GM18508 (cell line): Measurements from ENCODE around the gene PCDH12.

Source experiments
- ATAC-seq: cut with Tn5 transposase; IDR thresholded peaks from one replicate; pipeline ENCODE4 v1.9.1; 2021; ENCODE audit warnings: moderate number of reproducible peaks; ENCODE audit not compliant: insufficient read depth, unreplicated experiment

Gene PCDH12

DNA sequence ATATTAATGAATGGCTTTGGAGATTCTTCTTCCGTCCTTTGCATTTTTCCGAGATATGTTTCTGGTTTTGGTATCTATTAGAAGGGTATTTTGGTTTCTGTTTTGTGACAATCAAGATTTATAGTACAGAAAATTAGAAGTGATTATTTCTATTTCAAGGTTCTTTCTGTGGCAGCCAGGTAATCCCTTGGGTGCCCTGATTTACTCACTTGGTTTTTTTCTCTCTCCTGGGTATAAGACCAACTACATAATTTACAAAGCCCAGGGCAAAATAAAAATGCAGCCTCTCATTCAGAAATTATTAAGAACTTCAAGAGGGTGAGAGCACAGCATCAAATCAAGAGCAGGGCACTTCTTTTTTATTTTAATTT lies 8.9 kb upstream of the PCDH12 start:
- no peak for ATAC-seq

DNA sequence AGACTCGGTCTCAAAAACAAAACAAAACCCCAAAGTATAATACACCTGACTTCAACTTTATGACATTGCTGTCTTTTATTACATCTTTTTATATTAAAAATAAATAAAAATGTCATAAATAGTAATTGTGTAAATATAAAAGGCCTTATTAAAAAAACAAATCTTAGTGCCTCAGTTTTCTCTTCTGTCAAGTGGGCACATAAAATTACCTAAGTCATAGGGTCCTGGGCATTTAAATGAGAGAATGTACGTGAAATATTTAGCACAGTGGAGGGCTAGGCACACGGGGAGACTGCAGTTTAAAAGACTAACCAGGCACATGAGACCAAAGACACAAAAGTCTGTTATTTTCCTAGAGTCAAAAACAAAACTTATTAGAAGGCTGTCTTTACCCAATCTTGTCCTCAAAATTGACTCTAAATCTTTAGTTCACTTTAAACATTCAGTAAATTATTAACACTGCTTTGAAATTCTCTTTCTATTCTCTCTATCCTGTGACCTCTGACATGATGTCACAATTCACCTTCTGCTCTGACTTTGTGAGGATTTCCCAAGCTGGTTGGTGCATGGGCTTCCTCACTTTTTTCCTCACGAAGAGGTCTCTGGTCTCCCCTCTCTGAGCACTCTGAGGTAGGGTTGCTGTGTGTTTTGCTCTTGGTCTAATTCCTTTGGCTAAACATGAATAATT lies 8.4 kb upstream of the PCDH12 start:
- no peak for ATAC-seq

DNA sequence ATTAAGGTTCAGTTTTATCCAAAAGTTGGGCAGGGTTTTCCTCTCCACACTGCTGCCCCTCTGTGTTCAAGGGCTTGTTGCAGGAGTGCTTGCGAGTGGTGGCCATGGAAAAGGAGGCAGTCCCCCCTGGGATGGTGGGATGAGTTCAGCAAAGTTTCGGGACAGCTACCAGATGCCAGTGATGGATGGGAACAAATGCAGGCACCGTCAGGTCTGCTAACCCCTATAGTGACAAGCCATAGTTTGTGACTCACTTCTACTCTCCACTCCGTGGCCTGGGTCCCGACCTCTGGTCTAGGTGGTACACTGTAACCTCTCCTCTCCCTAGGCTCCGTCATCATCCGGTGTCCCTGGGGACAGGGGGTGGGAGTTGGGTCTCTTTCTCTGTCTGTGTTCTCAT lies 7.1 kb upstream of the PCDH12 start:
- no peak for ATAC-seq

DNA sequence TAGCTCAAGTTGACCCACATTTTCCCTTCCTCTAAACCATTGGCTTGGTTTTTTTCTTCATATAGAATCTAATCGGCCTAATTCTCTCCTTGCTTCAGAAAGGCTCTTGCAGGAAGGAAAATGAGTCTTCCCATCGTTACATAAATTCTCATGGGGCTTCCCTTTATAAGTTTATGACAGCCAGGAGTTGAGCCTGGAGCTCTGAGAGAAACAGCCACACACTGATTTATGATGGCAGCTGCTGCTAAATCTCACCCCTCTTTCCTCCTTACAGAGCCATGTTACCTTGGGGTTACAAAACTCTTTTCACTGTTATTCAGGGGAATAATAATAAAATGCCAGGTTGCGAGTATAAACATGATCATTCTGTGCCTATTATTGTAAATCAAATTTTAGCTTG lies 5.7 kb upstream of the PCDH12 start:
- no peak for ATAC-seq

DNA sequence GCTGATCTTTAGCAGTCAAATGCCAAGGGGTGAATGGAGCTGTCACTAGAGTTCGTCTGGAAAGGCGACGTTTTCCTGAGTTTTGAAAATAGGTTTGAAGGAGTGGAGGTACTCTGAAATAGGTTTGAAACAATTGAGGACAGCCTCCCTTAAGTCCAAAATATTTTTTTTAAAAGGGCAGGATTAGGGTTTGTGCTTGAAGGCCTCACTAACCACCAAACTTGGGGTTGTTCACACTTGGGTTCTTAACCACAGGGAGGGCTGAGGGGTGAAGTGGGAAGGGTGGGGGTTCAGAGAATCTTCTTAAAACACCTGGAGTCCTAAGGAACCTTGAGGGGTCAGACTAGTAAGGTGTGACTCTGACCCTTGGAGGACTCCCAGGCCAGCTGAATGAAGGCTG lies 3.5 kb upstream of the PCDH12 start:
- ATAC-seq: no peak

DNA sequence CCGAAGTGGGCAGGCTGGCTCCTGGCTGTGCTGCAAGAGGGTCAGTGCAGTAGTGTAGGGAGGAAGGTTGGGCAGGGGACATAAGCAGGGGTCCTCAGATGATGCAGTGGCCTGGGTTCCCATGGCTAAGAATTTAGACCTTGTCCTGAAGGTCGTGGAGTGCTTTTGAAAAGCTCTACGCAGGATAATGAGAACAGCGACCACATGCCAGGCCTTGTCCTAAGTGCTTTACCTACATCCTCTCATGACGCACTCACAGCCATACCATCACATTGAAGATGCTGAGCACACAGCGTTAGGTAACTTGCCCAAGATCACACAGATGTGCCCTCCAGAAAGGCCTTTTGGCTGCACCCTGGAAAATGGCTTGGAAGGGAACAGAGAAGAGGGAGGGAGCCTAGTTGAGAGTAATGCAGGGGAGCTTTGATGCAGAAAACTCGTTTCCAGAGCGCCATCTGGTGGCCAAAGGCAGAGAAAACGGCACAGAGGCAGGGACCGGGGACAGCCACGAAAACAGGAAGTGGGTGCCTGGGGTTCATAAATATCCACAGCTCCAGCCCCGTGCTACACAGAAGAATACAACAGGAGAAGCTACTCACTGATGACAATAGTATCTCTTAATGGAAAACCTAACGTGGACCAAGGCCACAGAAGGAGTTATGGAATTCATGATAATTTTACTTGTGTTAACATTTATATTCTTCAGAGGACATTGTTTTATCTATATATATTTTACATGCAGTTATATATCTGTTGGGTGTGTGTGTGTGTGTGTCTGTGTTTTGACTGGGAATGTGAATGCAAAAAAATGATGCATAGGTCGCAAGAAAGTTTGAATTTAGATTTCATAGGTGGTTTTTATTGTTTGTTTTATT lies 2.7 kb upstream of the PCDH12 start:
- peak; percentile 69 for ATAC-seq

DNA sequence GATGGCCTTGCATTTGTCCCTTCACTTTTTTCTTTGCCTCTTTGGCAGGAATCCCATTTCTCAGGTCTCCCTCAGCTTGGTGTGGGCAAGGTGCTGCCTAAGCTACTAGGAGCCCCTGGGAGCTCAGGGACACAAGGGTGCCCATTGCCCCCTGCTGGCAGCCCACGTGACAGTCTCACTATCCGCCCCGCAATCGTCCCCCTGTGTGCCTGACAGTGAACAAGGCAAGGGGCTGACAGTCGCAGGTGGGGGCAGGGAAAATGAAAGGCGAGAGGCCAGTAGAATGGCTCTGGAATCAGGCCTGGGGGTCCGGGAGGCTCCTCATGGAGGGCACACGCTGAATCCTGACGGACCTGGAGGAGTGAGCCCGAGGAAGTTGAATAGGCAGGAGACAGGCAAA lies 2.0 kb upstream of the PCDH12 start:
- ATAC-seq: no peak

DNA sequence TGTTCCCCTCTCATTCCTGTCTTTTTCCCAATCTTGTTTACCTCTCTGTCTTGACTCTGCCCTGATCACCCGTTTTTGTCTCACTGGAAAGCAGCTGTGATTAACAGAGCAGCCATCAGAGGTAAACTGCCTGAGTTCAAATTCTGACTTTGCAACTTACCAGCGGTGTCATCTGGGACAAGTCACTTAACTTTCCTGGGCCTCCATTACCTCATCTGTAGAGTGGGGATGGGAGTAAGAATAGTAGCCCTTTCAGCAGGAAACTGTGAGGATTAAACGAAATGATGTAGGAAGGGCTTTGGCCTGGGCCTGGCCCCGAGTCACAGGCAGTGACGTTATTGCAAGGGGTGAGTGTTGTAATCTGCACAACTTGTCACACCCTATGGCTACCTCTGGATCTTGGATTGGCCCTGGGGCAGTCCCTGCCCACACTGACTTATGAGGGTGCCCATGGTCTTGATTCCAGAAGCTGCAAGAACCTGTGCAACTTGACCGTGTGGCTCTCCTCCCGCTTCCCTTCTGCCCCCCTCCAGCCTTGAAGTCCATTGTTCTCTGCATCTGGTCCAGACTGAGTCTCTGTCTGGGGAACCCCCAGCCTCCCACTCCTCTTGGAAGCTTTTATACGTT lies 657 bp upstream of the PCDH12 start:
- ATAC-seq: no peak

DNA sequence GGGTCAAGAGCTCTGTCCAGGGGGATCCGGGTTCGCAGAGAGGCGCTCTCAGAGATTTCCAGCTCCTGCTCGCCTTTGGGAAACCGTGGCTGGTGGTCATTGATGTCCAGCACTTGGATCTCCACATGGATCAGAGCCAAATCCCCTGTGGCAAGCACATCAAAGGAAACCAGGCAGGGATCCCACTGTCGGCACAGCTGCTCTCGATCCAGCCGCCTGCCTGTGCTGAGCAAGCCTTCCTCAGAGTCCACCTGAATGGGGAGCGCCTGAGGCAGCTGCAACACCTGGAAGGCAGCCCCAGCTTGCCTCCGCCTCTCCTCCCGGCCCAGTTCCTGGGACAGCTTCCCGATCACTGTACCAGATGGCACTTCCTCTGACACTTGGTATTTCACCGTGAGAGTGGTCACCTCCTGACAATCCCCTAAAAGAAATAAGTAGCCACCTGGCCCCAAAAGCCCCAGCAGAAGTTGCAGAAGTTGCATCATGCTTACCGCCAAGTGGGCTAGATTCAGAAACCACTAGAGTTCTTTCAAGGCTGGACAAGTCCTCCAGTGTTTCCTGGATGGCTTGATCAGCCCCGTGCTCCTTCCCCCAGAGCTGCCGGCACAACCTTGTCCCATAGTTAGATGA lies 520 bp downstream of the PCDH12 start:
- no peak for ATAC-seq

DNA sequence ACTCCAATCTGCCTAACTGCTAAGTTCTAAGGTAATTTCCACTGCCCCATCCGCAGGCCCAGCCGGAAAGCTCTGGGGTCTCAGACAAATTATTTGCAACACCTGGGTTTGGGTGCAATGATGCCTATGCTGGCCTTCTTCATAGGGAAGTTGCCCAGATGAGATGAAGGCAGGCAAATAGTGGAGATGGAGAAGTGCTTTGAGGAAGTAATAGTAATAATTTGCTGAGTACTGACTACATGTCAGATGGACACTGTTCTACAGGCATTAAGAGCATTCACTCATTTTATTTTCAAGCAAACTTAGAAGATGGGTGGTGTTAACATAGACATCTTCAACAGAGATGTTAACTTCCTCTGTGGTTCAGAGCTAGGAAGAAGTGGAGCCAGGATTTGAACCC lies 3.8 kb downstream of the PCDH12 start:
- ATAC-seq: no peak

DNA sequence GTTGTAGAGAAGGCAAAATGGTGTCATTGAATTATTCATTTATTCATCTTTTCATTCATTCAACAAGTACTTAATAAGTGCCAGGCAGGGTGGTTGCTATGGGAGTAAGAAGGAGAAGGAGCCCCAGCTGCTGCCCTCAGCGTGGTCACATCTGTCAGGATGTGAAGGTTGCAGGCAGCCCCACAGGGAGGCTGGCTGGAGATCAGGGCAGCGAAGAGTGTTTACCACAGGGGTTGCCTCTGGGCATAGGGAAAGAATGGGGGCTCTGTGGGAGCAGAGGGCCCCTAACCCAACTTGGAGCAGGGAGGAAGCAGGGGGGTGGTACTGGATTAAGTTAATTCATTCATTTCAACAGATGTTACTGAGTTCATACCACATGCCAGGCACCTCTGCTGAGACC lies 6.0 kb downstream of the PCDH12 start:
- ATAC-seq: no peak

DNA sequence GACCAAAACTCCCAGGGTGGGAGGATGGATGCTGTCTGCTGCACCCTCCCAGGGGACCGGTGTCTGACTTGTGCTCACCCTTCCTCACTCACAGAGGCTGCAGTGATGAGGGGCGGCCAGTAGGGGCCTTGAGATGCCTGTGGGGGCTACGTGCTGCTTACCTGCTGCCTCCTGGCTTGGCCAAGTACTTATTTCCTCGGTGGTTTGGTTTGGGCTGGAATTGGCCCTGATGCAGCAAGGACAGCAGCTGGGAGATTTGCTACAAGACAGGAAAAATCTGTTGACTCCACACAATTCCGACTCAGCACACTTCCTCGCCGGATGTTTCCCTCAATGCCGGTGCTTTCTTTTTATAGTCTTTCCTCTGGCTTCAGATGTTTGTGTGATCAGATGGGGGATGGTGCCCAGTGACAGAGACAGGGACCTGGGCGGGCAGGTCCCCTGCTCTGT lies 6.6 kb downstream of the PCDH12 start:
- ATAC-seq: no peak

DNA sequence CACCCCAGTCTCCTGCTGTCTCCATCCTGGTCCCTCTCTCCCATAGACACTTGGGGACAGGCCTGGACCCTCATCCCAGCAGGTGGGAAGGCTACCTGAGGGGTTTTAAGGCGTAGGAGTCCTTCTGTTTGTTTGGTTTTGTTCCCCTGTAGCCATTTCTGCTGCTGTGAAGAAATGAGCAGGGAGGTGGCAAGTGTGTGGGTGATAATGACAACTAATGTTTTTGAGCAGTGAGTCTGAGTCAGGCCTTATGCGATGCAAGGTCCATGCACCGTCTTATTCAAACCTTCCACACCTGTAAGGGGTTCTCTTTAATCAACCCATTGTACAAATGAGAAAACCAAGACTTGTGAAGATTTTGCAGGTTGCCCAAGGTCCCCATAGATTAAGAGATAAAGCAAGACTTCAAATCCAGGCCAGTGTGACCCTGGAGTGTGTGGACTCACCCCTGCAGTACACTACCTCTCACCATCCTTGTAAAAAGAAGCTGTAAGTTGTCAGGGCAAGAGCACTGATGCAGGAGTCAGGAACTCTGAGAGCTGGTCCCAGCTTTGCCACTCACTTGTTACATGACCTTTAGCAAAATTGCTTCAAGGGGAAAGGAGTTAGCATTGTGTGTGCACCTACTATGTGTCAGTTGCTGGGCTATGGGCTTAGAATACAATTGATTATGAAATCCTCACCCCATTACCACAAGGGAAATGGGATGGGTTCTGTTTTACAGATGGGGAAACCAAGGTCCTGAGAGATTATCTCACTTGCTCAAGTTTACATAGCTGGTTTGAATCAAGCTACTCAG lies 7.6 kb downstream of the PCDH12 start:
- ATAC-seq: no peak

DNA sequence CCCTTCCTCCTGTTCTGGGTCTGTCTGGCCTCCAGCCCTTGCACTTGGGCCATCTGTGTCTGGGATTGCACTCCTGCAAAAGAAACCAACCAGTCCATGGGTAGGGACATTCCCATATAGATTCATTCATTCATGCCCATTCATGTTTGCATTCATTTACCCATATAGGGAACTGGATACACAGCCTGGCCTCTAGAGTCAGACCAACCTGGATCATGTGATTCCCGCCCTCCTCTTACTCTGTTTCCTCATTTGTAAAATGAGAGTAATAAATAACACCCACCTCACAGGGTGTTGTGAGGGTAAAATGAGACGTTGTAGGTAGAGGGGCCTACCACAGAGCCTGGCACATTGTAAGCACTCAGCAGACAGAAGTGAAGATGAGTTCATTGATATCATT lies 8.5 kb downstream of the PCDH12 start:
- ATAC-seq: no peak

DNA sequence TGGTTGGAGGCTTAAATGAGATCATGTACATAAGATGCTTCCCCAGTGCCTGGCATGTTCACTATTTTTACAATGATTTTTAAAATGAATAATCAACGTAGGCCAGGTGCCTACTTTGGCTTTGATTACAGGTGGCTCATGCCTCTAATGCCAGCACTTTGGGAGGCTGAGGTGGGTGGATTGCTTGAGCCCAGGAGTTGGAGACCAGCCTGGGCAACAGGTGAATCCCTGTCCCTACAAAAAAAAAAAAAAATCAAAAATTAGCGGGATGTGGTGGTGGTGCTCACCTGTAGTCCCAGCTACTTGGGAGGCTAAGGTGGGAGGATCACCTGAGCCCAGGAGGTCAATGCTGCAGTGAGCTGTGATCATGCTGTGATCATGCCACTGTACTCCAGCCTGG lies 9.2 kb downstream of the PCDH12 start:
- no peak for ATAC-seq

DNA sequence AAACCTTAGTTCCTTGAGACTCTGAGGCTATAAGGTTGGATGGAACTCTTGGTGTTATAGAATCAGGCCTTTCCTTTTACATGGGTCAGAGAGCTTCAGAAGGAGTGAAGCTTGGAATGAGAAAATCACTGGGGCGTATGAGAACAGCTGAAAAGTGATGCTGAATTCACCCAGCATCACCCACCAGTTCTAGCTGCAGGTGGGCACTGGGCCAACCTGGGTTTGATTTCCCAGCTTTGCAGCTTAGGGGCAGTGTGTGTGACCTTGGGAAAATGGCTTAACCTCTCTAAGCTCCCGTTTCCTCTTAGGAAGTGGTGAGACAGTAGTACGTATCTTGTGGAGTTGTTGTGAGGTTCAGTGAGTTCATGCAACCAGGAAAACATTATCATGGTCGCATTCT lies 10.7 kb downstream of the PCDH12 start:
- no peak for ATAC-seq

DNA sequence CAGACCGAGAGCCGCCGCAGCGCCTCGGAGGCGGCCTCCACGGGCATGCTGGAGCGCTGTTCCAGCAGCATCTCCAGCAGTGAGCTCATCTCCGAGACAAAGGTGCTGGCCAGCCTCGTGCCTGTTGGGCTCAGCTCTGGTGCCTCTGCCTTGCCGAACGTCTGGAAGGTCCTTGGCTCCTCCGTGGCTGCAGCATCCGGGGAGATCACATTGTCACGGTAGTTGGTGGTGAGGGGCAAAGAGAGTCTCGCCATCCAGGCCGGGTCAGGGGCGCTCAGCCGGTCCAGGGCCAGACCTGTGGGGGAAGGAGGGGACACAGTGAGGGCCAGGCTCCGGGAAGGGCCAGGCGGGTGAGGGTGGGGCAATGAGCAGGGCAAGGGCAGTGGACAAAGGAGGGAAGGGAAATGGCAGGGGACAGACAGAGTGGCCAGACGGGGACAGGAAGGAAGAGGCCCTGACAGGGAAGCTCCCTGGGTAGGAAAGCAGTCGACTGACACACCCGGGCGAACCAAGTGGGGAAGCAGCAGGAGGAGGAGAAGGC lies 12.4 kb downstream of the PCDH12 start:
- no peak for ATAC-seq

DNA sequence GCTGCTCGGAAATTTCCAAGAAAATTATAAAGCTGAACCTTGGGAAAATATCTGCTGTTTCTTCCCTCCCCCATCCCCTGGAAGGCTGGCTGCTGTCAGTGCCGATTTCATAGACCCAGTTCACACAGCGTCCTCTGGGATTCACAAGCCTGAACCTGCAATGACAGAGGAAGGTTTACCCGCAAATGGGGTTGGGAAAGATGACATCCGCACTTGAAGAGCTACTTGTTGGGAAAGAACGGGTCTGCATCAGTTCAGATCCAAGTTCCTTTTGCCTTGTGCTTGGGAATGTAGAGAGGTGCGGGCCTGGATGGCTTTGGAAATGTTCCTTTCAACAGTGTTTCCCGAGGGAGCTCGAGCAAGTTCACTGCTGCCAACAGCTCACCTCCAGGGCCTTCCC lies 13.9 kb downstream of the PCDH12 start:
- no peak for ATAC-seq

DNA sequence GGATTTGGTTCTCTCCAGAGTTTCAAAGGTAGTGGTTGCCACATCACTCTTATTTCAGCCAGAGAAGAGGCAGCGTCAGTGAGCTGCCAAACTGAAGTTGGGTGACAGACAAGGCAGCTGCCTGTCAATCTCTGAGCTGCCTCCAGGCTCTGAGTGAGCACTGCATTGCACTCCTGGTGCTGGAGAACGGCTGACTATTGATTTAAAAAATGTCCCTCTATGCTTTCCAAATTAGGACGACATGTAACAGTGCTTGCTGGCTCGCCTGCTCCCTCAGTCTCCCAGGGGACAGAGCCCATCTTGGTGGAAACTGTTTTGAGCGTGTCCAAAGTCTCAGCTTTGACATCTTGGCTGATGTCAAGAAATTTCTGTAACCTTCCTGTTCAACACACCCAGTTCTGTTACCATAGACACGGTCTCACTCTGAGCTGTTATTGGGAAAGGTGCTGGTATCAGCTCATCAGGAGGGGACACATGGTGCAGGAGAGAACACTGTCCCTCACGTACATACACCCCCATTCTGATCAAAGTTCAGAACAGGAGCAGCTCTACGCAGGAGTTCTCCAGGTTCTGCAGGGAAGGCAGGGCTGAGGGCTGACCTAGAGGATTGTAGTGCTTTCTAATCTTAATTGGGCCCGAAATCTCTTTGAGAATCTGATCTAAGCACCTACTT lies 15.7 kb downstream of the PCDH12 start:
- ATAC-seq: no peak
